K562 (cell line): ENCODE results near the gene DGCR2. TPM values are rescaled to one million over a fixed set of nuclear protein-coding genes. Genes with fewer than 3 reads are reported as not detected.

Experiments
- BCL6 ChIP-seq: fragments of 250-450 bp; sonication (Bioruptor Pico); IDR thresholded peaks from 2 replicates; pipeline ENCODE4 v1.4.0; 2020
- CXXC5 ChIP-seq: fragments of 250-450 bp; sonication (Bioruptor Pico); IDR thresholded peaks from 2 replicates; pipeline ENCODE4 v1.8.0; 2022; ENCODE audit warnings: inconsistent platforms, mild to moderate bottlenecking, moderate library complexity
- FOXJ2 ChIP-seq: fragments of 200-800 bp; sonication (Bioruptor generic); IDR thresholded peaks from 2 replicates; pipeline ENCODE4 v1.6.1; 2016; ENCODE audit warnings: missing genetic modification characterization, missing compliant biosample characterization
- GABPB1 ChIP-seq: sonication (generic); formaldehyde crosslinking; IDR thresholded peaks from 2 replicates; pipeline ENCODE4 v1.8.0; 2022; ENCODE audit warnings: mild to moderate bottlenecking, missing genetic modification reagents
- HLTF ChIP-seq: fragments of 450-650 bp; IDR thresholded peaks from 2 replicates; pipeline ENCODE4 v1.6.1; 2016
- HMGXB4 ChIP-seq: sonication (generic); formaldehyde crosslinking; IDR thresholded peaks from 2 replicates; pipeline ENCODE4 v1.8.1; 2023; ENCODE audit warnings: mild to moderate bottlenecking, missing genetic modification reagents
- JUND ChIP-seq, 2 experiments: IDR thresholded peaks; 2 replicates in 1 of 2; 3 replicates in 1 of 2; pipeline ENCODE4 v1.6.1; 2011; ENCODE audit warnings: borderline replicate concordance in 2 of 2, low read depth in 2 of 2, low read length in 2 of 2, improper control_type of control experiment in 1 of 2, missing biosample characterization in 1 of 2, missing genetic modification characterization in 1 of 2, missing genetic modification reagents in 1 of 2
- PHB2 ChIP-seq: fragments of 450-650 bp; IDR thresholded peaks from 2 replicates; pipeline ENCODE4 v1.6.1; 2017; ENCODE audit warnings: low read depth
- RBM14 ChIP-seq: fragments of 200-400 bp; formaldehyde crosslinking; IDR thresholded peaks from 2 replicates; pipeline ENCODE4 v1.6.1; 2018; ENCODE audit warnings: low read depth, mild to moderate bottlenecking, low read length, moderate library complexity, borderline replicate concordance; ENCODE audit not compliant: insufficient read depth
- SNRNP70 ChIP-seq: fragments of 200-400 bp; formaldehyde crosslinking; optimal IDR thresholded peaks from 2 replicates; pipeline ENCODE3; 2017; ENCODE audit warnings: low read depth, low read length
- ZNF655 ChIP-seq: fragments of 250-450 bp; sonication (Bioruptor Pico); IDR thresholded peaks from 2 replicates; pipeline ENCODE4 v1.5.0; 2021
- ZNF77 ChIP-seq: fragments of 250-450 bp; sonication (Bioruptor Pico); IDR thresholded peaks from 2 replicates; pipeline ENCODE4 v1.5.0; 2020
- polyA plus RNA-seq, 8 experiments: library from polyadenylated mRNA; depleted of rRNA in 4 of 8; stranded (reverse) in 5 of 8; unstranded in 3 of 8; fragments of >200 nt; fragmentation: Nextera tagmentation in 2 of 8; fragmentation: Illumina TruSeq in 1 of 8; extraction: Ambion mirVana in 2 of 8; extraction: Trizol in 1 of 8; gene quantifications; 2 replicates each; pipeline versions ENCODE4 v1.2.1 to v1.2.3, GENCODE V29; 2011 to 2014; ENCODE audit warnings: inconsistent platforms in 1 of 8, missing spikeins in 1 of 8
- total RNA-seq, 7 experiments: library from RNA; depleted of rRNA in 6 of 7; stranded (reverse); fragments of >200 nt in 6 of 7; fragmentation: Illumina TruSeq in 2 of 7; extraction: Trizol in 2 of 7; gene quantifications; 2 replicates each; pipeline versions ENCODE4 v1.2.1 to v1.2.3, GENCODE V29; 2011 to 2021; ENCODE audit warnings: low replicate concordance in 1 of 7

The DGCR2 gene
- total and polyA plus RNA-seq, 9 of the 15 experiments (the other 6 are each of a cell fraction or from before 2014, with no cell fraction given): 0.69 to 101 (median 56.4) TPM

- TF ChIP-seq RBM14: no peak
- no peak for TF ChIP-seq FOXJ2 (tag)
- TF ChIP-seq GABPB1 (CRISPR knock-in tag): no peak
- TF ChIP-seq BCL6 (CRISPR knock-in tag): 0 out of 2 replicates have a peak, but pooled peaks have one; percentile 24
- TF ChIP-seq HMGXB4: no peak
- no peak for TF ChIP-seq JUND (IDR thresholded peaks at IDR 0.05; ENCODE audit: borderline replicate concordance, low read depth, low read length)
- TF ChIP-seq JUND (tag; IDR thresholded peaks at IDR 0.05; ENCODE audit: borderline replicate concordance, low read depth, low read length): no peak
- no peak for TF ChIP-seq HLTF
- TF ChIP-seq ZNF77 (CRISPR knock-in tag): no peak
- no peak for TF ChIP-seq ZNF655 (CRISPR knock-in tag)
- no peak for TF ChIP-seq SNRNP70
- no peak for TF ChIP-seq PHB2
- no peak for TF ChIP-seq CXXC5 (CRISPR knock-in tag)
- TF ChIP-seq, all 486 proteins: peak for 11
Observed at GRCh38 chr22:19113429-19113828, 8.8 kb downstream of the DGCR2 start (continued).
